22Rv1 (cell line): ENCODE results near the gene CRYBG1.

Source experiments
- CTCF ChIP-seq: fragments of 450-650 bp; IDR thresholded peaks from 2 replicates; pipeline ENCODE4 v1.5.1; 2017; ENCODE audit warnings: mild to moderate bottlenecking
- ZFX ChIP-seq: fragments of 450-650 bp; IDR thresholded peaks from 2 replicates; pipeline ENCODE4 v1.6.1; 2017; ENCODE audit warnings: antibody characterized with exemption, borderline replicate concordance

DNA sequence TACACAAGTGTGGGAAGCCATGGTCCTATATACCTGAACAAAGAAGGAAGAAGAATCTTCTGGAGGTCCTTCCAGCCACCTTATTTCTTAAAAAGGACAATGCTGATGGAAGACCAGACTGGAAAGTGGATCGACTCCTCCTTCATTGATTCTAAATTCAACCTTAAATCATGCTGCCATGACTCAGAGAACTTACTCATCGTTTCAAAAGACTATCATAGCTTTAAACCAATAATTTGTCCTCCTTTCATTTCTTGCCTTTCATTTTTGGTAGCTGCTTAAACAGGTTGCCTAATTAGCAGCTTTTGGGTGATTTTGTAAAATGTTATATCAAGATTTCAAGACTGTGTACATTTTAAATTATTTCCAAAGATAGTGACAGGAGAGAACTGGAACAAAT lies 208.0 kb downstream of the CRYBG1 start:
- no peak for TF ChIP-seq CTCF
- TF ChIP-seq ZFX = no peak
